ENCODE results near the gene MAL.

Gene MAL

DNA sequence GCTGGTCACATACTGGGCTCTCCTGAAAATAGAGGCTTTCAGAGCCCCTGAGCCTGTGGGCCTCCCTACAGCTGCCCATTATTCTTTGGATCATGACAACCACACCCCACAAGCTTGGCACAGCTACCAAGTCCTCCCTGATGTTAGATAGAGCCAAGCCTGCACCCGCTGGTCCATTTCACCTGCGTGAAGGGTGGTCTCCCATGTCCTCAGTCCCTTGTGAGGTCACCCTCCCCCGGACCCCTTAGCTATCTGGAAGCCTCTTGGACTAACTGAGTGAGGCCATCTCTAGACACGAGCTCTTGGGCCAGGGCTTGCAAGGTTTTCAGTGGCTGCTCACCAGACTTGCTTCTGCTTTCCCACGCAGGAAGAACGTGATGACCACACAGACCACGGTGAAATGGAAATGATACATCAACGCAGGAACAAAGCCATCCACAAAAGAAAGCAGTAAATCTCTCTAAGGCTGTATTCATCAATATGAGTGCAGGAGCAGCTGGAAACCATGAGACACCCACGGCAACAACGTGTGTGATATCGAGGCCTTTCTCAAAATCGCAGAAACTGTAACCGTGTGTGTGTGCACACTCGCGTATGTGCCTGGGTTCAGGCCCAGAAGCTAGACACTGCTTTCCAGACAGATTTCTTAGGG, 10.1 kb upstream of the MAL start:
- Histone ChIP-seq H2AFZ (ENCODE audit: low read depth, low read length) (no peak overlapping the region), H3K27me3 (ENCODE audit: insufficient read depth, low read length) (peaks cover 24% of the 10 kb centered on the region), H3K36me3 (ENCODE audit: insufficient read depth, low read length) (no peaks in the 10 kb centered on the region), H3K4me1 (ENCODE audit: insufficient read depth, low read length) (no peaks in the 10 kb centered on the region), H3K9me3 (ENCODE audit: low read length) (no peaks in the 10 kb centered on the region), H3K4me3 (ENCODE audit: low read length) (no peak overlapping the region)

GRCh38 chr2:95016616-95017015, 8.9 kb upstream of the MAL start:
- H3K9me3 ChIP-seq (ENCODE audit: low read length): no peaks in the 10 kb centered on the region
- H3K36me3 ChIP-seq (ENCODE audit: insufficient read depth, low read length): no peaks in the 10 kb centered on the region
- H3K4me3 ChIP-seq (ENCODE audit: low read length): no peak overlapping the region
- H2AFZ ChIP-seq (ENCODE audit: low read depth, low read length): no peak overlapping the region
- H3K27me3 ChIP-seq (ENCODE audit: insufficient read depth, low read length): peaks cover 34% of the 10 kb centered on the region
- H3K4me1 ChIP-seq (ENCODE audit: insufficient read depth, low read length): no peaks in the 10 kb centered on the region

DNA sequence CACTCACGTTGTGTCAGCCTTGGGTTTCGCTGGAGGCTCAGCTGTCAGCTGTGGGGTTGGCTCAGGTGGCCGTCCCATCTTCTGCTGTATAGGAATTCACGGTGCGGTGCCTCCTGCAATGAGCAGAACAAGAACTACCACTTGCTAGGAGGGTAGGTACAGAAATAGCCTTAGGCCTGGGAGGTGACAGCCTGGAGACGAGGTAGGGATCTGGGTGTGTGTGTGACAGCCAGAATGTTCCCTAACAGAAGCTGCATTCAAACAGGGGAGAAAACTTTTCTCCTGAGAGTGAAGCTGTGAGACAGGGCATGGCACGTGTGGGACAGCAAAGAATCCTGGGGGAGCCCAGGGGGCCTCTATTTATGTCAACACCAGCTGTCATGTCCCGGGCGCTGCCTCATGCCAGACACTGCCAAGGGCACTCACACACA, 8.4 kb upstream of the MAL start:
- Histone ChIP-seq H3K36me3 (ENCODE audit: insufficient read depth, low read length) (no peaks in the 10 kb centered on the region), H3K27me3 (ENCODE audit: insufficient read depth, low read length) (peaks cover 38% of the 10 kb centered on the region), H3K4me1 (ENCODE audit: insufficient read depth, low read length) (no peaks in the 10 kb centered on the region), H3K9me3 (ENCODE audit: low read length) (no peaks in the 10 kb centered on the region), H2AFZ (ENCODE audit: low read depth, low read length) (no peak overlapping the region), H3K4me3 (ENCODE audit: low read length) (no peak overlapping the region)

GRCh38 chr2:95017836-95018235, 7.7 kb upstream of the MAL start:
- H3K27me3 ChIP-seq (ENCODE audit: insufficient read depth, low read length): peaks cover 44% of the 10 kb centered on the region
- H3K4me1 ChIP-seq (ENCODE audit: insufficient read depth, low read length): no peaks in the 10 kb centered on the region
- H2AFZ ChIP-seq (ENCODE audit: low read depth, low read length): no peak overlapping the region
- H3K4me3 ChIP-seq (ENCODE audit: low read length): no peak overlapping the region
- no peaks in the 10 kb centered on the region for H3K36me3 ChIP-seq (ENCODE audit: insufficient read depth, low read length)
- H3K9me3 ChIP-seq (ENCODE audit: low read length): no peaks in the 10 kb centered on the region

GRCh38 chr2:95018301-95018700, 7.2 kb upstream of the MAL start:
- no peaks in the 10 kb centered on the region for H3K36me3 ChIP-seq (ENCODE audit: insufficient read depth, low read length)
- H3K4me3 ChIP-seq (ENCODE audit: low read length): no peak overlapping the region
- no peaks in the 10 kb centered on the region for H3K4me1 ChIP-seq (ENCODE audit: insufficient read depth, low read length)
- H3K9me3 ChIP-seq (ENCODE audit: low read length): no peaks in the 10 kb centered on the region
- peaks cover 49% of the 10 kb centered on the region for H3K27me3 ChIP-seq (ENCODE audit: insufficient read depth, low read length)
- H2AFZ ChIP-seq (ENCODE audit: low read depth, low read length): no peak overlapping the region

DNA sequence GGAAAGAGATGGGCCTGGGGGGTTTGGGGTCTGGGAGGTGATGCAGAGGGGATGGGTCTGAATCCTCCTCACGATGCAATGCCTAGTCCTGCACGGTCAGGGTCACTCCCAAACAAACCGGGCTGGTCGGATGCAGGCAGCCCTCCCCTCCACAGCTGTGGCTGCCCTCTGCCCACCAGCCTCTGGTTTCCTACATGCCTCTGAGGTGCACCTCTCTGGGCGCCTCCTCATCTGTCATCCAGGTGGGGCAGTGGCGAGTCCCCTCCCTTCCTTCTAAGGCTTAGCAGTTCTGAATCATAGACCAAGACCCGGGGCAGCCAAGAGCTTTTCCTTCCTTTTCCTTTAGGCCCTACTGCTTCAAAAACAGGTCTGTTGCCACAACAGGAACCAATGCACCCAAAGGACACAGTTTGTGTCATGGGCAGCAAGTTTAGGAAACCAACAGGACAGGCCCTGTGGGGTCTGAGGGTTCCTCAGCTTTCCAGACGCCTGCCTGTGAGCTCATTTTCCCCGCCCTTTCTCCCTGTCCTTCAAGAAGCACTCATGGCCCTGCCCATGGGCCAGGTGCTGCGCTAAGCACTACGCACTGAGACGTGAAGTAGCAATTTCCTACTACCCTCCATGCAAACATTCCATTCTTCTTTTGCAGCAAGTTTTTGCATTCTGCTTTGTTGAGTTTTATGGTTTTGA, 6.5 kb upstream of the MAL start:
- Histone ChIP-seq H3K4me3 (ENCODE audit: low read length) (no peak overlapping the region), H3K4me1 (ENCODE audit: insufficient read depth, low read length) (no peaks in the 10 kb centered on the region), H2AFZ (ENCODE audit: low read depth, low read length) (no peak overlapping the region), H3K27me3 (ENCODE audit: insufficient read depth, low read length) (peaks cover 56% of the 10 kb centered on the region), H3K9me3 (ENCODE audit: low read length) (no peaks in the 10 kb centered on the region), H3K36me3 (ENCODE audit: insufficient read depth, low read length) (no peaks in the 10 kb centered on the region)

GRCh38 chr2:95019572-95019971, 5.9 kb upstream of the MAL start:
- Histone ChIP-seq H3K27me3 (ENCODE audit: insufficient read depth, low read length) (peaks cover 62% of the 10 kb centered on the region), H2AFZ (ENCODE audit: low read depth, low read length) (no peak overlapping the region), H3K4me3 (ENCODE audit: low read length) (no peak overlapping the region), H3K36me3 (ENCODE audit: insufficient read depth, low read length) (no peaks in the 10 kb centered on the region), H3K4me1 (ENCODE audit: insufficient read depth, low read length) (no peaks in the 10 kb centered on the region), H3K9me3 (ENCODE audit: low read length) (no peaks in the 10 kb centered on the region)

DNA sequence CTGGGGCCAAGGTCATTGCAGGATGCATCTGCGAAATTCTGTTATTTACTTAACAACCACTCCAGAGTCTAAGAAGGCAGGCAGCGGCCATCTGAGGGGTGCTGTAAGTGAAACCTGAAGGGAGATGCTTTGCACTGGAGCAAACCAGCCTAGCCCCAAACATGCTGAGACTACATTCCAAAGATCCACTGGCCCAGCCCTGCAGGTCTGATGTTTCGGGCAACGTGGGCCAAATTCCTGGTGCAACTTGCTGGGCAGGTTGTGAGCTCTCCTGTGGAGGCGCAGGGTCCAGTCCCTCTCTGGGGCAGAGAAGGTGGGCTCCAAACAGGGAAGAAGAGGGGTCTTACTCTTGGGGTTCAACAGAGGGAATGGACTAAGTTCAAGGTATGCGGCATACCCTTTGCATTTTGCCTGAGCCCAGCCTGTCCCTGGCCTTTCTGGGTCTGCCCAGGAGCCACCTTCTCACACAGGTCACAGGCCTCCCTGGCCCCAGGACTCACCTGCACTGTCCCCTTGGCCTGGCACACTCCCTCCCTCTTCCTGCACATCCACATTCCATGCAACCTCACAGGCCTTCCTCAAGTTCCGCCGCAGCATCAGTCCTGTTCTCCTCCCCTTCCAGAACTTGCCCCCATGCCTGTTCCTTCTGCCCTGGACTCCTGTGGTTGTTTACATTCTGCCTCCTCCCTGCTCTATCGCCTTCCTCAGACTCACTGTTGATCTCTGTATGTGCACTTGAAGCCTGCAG, 5.1 kb upstream of the MAL start:
- H3K27me3 ChIP-seq (ENCODE audit: insufficient read depth, low read length): peaks cover 70% of the 10 kb centered on the region
- no peaks in the 10 kb centered on the region for H3K4me1 ChIP-seq (ENCODE audit: insufficient read depth, low read length)
- no peaks in the 10 kb centered on the region for H3K36me3 ChIP-seq (ENCODE audit: insufficient read depth, low read length)
- H3K9me3 ChIP-seq (ENCODE audit: low read length): no peaks in the 10 kb centered on the region
- H2AFZ ChIP-seq (ENCODE audit: low read depth, low read length): no peak overlapping the region
- no peak overlapping the region for H3K4me3 ChIP-seq (ENCODE audit: low read length)

GRCh38 chr2:95021023-95021416, 4.5 kb upstream of the MAL start:
- Histone ChIP-seq H3K36me3 (ENCODE audit: insufficient read depth, low read length) (no peaks in the 10 kb centered on the region), H2AFZ (ENCODE audit: low read depth, low read length) (no peak overlapping the region), H3K4me1 (ENCODE audit: insufficient read depth, low read length) (no peaks in the 10 kb centered on the region), H3K9me3 (ENCODE audit: low read length) (no peaks in the 10 kb centered on the region), H3K27me3 (ENCODE audit: insufficient read depth, low read length) (peaks cover 71% of the 10 kb centered on the region), H3K4me3 (ENCODE audit: low read length) (no peak overlapping the region)

DNA sequence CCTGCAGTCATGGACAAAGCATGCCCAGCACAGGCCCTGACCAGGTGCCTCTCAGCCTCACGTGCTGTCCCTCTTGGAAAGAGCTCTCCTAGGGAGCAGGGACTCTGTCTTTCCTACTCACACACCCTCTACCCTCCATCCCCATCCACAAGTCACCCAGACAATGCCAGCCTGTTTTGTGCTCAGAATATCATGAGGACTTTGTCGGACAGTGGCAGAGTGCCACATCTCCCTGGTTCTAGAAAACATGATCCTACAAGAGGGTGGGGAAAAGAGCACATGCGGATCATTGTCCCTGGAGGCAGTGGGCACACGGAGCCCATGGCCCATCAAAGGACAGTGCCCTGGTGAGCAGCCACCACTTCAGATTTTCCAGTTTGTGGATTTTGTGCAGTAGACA, 3.7 kb upstream of the MAL start:
- peaks cover 77% of the 10 kb centered on the region for H3K27me3 ChIP-seq (ENCODE audit: insufficient read depth, low read length)

GRCh38 chr2:95022309-95023221, 2.9 kb upstream of the MAL start:
- Histone ChIP-seq H3K4me3 (ENCODE audit: low read length) (no peak overlapping the region), H3K27me3 (ENCODE audit: insufficient read depth, low read length) (peaks cover 82% of the 10 kb centered on the region), H3K9me3 (ENCODE audit: low read length) (no peaks in the 10 kb centered on the region), H3K36me3 (ENCODE audit: insufficient read depth, low read length) (no peaks in the 10 kb centered on the region), H3K4me1 (ENCODE audit: insufficient read depth, low read length) (no peaks in the 10 kb centered on the region), H2AFZ (ENCODE audit: low read depth, low read length) (no peak overlapping the region)

More for the DNA sequence above, 3.7 kb upstream of the MAL start:
- H3K4me3 ChIP-seq (ENCODE audit: low read length): no peak overlapping the region
- no peaks in the 10 kb centered on the region for H3K4me1 ChIP-seq (ENCODE audit: insufficient read depth, low read length)
- H3K36me3 ChIP-seq (ENCODE audit: insufficient read depth, low read length): no peaks in the 10 kb centered on the region
- no peaks in the 10 kb centered on the region for H3K9me3 ChIP-seq (ENCODE audit: low read length)
- H2AFZ ChIP-seq (ENCODE audit: low read depth, low read length): no peak overlapping the region

DNA sequence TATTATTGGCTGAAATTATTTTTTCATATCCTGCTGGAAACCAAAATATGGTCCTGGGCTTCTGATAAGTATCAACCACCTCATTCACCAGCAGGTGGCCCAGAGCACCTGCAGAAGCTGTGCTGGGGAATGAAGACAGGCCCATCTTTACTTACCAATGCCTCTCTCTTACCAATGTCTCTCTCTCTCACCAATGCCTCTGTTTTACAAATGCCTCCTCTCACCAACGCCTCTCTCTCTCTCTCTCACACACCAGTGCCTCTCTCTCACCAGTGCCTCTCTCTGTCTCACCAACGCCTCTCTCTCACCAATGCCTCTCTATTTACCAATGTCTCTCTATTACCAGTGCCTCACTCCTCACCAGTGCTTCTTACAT, 2.3 kb upstream of the MAL start:
- Histone ChIP-seq H2AFZ (ENCODE audit: low read depth, low read length) (no peak overlapping the region), H3K4me3 (ENCODE audit: low read length) (no peak overlapping the region), H3K27me3 (ENCODE audit: insufficient read depth, low read length) (peaks cover 81% of the 10 kb centered on the region), H3K9me3 (ENCODE audit: low read length) (no peaks in the 10 kb centered on the region), H3K4me1 (ENCODE audit: insufficient read depth, low read length) (no peaks in the 10 kb centered on the region), H3K36me3 (ENCODE audit: insufficient read depth, low read length) (no peaks in the 10 kb centered on the region)

- Histone ChIP-seq H3K27me3 (ENCODE audit: insufficient read depth, low read length) (peaks cover 81% of the 10 kb centered on the region), H3K4me3 (ENCODE audit: low read length) (no peak overlapping the region), H2AFZ (ENCODE audit: low read depth, low read length) (no peak overlapping the region), H3K4me1 (ENCODE audit: insufficient read depth, low read length) (no peaks in the 10 kb centered on the region), H3K36me3 (ENCODE audit: insufficient read depth, low read length) (no peaks in the 10 kb centered on the region), H3K9me3 (ENCODE audit: low read length) (no peaks in the 10 kb centered on the region)
These were observed 1.1 kb upstream of the MAL start for GRCh38 chr2:95024371-95024770.

Data from neuron (in vitro differentiated cells).